Activated CD4-positive, alpha-beta T cell treated with anti-CD3 and anti-CD28 coated beads for 48 hours (primary cell): ENCODE data around the gene STARD9.
A peak's percentile ranks its signal among the peaks of the same experiment; 100 is the strongest.
"Not testable (repeated sequence)": the region's sequence is repeated elsewhere in the genome, so short reads cannot be mapped to it uniquely, and the experiment has no call there.

Source experiments
- DNase-seq: peaks from one replicate; pipeline ENCODE4 v3.0.0-alpha.2; 2020

Gene STARD9

DNA sequence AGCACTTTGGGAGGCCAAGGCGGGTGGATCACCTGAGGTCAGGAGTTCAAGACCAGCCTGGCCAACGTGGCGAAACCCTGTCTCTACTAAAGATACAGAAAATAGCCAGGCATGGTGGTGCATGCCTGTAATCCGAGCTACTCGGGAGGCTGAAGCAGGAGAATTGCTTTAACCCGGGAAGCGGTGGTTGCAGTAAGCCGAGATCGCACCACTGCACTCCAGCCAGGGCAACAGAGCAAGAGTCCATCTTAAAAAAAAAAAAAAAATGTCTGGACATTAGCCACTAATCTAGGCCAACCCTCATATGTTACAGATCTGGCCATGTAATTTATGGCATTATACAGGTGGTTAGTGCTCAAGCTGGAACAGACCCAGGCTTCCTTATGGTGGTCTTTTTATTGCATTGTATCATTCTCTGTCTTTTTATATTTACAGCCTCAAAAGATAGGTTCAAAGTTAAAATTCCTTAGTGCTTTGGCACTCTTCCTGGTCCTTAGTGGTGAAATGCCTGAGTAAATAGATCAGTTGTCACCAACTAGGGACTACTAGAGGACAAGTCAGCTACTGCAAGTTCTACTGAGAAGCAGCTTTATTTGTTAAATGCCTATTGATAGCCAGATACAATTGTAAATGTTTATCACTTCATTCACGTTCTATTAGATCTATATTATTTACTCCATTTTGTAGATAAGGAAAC, 16.0 kb downstream of the STARD9 start:
- DNase-seq = no peak

GRCh38 chr15:42592716-42593115, 17.3 kb downstream of the STARD9 start:
- DNase-seq = no peak

DNA sequence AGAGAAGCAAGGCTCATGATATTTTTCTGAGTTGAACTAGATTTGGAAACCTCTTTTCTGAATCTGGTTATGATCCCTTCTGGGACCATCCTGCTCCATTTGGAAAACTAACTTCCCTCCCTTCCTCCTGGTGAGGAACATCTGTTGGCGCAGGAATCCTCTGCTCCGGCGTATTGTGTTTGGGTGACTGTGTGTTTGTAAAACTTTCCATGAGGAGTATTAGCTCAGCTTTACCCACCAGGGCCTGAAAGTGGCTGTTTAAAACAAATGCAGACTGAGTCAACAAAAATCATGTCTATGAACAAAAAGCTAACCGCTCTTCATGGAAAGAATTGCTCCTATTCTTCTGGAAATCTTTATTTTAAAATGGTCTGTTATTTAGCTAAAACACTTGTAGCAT, 17.7 kb downstream of the STARD9 start:
- DNase-seq = no peak

GRCh38 chr15:42594095-42594494, 18.7 kb downstream of the STARD9 start:
- no peak for DNase-seq

DNA sequence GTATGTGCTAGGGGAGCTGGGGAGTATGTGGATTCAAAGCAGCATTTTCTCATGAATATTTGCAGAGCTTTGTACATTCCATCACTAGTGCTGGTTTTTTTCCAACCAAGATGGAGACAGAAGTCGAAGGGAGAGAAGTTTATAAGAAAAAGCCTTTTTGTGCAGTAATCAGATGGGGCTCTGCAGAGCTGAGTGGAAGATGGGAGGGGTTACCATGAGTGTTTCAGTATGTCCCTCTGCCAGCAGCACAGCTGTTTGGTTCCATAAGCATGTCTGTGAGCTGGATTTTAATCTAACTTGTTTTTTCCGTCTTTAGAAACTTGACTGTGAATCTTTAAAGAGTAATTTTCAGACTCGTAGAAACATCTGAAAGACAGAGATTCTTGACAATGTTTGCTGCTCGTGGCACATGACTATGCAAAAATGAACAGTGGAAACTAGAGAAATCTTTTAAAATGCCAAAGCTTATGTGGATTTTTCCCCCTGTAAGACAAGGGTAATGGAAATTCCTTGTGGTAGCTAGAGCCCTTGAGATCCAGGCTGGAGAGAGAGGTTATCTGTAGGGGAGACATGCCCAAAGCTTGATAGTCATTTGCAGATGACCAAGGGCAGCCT, 20.3 kb downstream of the STARD9 start:
- DNase-seq = no peak

GRCh38 chr15:42601316-42601715, 25.9 kb downstream of the STARD9 start:
- DNase-seq = not testable (repeated sequence)

DNA sequence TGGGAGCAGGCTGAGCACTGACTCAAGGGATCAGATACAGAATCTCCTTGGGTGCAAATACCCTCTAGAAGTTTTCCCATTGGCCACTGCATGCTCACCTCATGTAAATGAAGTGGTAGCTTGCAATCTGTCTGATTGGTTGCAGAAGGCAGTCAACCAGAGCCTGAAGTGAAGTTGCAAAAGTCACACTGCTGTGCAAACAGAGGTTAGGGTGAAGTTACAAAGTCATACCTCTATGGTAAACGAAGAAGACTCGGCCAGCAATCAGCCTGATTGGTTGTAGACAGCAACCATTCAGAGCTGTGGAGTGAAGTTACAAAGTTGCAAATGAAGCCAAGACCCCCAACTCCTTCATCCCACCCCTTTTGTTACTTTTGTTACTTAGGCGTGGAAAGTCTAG, 27.1 kb downstream of the STARD9 start:
- DNase-seq = no peak

DNA sequence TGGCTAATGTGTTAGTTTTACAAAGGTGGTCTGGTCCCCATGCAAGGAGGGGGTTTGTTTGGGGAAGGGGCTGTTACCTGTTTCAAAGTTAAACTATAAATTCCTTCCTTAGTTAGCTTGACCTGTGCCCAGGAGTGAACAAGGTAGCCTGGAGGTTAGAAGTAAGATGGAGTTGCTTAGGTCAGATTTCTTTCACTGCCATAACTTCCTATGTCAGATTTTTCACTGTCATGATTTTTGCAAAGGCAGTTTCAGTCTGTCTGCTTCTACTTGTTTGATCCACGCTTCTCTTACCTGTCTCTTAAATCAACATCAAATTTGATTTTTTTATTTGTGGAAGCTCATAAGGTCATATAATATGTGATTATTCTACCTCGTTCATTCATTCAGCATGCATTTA, 28.6 kb downstream of the STARD9 start:
- DNase-seq = no peak

- DNase-seq = no peak
Observed at GRCh38 chr15:42604894-42605744, 29.7 kb downstream of the STARD9 start.

DNA sequence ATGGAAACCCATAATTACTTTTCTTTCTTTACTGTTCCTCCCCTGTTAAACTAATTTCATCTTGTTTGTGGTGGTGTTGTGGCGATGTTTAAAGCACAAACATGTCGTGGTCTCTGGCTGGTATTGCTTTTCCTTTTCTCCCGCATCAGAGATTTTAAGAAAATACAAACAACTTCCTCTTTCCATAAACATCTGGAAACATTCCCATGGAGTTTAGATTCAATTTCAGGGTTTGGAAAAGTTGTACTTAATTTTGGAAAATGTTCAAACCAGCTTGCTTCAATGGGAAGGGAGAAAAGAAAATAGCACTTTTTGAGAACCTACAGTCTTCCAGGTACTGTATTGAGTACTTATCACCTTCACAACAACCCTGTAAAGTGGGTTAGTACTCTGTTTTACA, 30.4 kb downstream of the STARD9 start:
- DNase-seq = no peak

DNA sequence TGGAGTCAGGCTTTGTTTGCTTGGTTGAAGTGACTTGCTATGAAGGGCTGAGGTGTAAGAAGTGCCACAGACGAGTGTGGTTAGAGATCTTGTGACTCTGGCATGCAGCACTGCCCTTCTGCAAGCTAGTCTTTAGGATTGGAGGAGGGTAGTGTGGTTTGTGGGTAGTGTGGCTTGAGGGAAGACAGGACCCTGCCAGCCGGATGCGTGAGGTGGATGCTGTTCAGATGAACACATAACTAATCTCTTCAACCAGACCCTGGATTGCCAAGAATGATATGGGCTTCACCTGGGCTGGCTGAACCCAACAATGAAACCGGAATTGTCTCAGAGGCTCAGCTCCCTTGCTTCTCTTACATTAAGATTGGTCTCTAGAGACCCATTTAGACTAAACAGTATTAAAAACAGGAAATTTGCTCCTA, 32.7 kb downstream of the STARD9 start:
- peak; percentile 56 for DNase-seq

GRCh38 chr15:42608752-42609488, 33.5 kb downstream of the STARD9 start:
- DNase-seq = peak; percentile 8

DNA sequence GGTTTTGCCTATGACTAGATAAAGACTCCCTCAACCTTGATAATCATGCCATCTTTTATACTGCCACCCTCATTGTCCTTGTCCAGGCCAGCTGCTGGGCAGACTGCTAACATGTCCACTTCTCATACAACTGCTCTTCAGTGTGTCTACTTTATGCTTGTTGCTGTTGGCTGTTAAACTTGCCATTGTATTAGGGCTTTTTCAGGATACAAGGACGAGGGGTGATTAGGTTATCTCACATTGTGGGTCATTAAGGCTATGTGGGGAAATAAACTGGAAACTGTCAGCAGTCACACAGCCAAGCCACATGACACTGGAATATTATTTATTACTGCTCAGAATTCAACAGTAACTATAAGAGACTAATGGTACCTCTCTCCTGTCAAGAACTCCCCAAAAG, 36.1 kb downstream of the STARD9 start:
- no peak for DNase-seq

DNA sequence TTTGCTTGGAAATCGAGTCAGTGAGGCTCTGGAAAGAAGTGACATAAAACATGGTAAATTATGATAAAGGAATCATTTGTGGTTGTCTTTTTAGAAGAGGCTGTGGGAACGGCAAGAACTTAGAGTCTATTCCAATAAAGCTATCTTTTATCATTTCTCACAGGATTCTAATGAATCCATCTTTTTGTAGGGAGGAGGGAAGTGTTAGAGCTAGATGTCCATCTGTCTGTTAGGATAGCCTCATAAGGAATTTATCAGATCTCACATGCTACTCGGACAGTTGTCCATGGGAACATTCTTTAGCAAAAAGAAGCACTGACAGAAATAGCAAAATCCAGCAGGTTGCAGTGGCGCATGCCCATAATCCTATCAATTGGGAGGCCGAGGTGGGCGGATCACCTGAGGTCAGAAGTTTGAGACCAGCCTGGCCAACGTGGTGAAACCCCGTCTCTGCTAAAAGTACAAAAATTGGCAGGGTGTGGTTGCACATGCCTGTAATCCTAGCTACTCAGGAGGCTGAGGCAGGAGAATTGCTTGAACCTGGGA, 37.0 kb downstream of the STARD9 start:
- DNase-seq = no peak

GRCh38 chr15:42616107-42616506, 40.7 kb downstream of the STARD9 start:
- no peak for DNase-seq

DNA sequence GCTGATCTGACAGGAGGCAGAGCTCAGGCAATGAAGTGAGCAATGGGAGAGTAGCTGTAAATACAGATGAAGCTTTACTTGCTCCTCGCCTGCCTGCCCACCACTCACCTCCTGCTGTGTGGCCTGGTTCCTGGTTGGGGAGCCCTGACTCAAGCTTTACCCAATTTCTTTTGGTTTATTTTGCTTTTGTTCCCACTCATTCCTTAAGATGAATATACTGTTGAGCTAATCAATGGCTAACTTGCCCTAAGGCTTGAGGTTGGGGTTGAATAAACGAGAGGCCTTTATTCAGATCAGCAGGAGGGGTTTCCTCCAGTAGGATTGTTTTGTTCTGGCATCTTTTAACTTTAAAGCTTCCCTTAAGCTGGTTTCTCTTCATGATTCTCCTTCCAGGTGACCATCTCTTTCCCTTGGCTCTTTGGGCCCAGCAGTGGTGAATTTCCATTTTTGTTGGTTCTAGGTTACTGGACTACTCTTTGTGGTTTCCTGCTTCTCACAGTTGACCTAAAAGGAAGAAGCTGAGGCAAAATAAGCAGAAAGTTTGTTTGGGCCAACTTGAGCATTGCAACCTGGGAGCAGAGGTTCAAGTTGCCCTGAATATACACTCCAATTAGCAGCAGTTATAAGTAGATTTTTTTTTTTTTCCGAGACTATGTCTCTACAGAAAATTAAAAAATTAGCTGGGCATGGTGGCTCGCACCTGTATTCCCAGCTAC, 44.4 kb downstream of the STARD9 start:
- DNase-seq = no peak

DNA sequence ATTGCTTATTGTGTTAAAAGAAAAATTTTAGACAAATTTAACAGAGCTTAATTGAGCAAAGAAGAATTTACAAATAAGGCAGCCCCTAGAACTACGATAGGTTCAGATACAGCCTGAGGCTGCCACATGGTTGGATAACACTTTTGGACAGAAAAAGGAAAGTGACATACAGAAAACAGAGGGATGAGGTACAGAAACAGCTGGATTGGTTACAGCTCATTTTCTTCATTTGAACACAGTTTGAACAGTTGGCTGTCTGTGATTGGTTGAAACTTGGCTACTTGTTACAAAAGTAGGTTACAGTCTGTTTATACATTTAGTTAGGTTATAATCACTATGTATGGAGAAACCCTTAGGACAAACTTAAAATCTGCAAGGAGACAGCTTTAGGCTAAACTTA, 46.0 kb downstream of the STARD9 start:
- no peak for DNase-seq

DNA sequence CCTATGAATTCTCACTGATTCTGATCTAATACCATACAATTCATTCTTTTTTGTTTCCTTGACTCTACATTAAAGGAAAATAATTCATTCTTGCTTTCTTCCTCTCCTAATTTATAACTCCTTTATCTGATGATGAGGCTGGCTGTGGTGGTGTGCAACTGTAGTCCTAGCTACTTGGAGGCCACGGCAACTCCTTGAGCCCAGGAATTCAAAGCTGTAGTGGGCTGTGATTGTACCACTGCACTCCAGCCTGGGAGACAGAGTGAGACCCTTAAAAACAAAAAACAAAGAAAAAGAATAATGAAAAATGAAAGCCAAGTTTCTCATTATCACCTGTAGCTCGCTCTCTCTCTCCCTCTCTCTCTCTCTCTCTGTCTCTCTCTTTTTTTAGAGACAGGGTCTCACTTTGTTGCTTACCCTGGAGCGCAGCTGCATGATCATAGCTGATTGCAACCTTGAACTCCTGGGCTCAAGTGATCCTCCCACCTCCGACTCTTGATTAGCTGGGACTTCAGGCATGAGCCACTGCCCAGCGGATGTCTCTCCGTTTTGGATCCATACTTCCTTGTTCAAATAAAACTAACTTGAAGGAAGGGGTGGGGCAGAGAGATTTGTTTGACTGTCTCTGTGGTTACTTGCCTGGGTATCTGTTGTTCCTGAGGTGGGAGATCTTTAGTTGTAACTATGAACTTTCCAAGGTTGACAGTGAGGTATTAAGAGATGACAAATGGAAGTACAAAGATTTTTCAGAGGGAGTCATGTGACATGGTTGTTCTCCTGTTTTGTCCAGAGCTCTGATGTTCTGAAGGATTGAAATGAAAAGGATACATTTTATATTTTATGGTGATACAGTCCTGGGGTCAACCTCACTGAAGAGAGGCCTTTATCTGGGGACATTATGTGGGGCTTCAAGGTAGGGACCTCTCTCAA, 46.9 kb downstream of the STARD9 start:
- no peak for DNase-seq

- no peak for DNase-seq
Observed at GRCh38 chr15:42623951-42624350, 48.5 kb downstream of the STARD9 start.

DNA sequence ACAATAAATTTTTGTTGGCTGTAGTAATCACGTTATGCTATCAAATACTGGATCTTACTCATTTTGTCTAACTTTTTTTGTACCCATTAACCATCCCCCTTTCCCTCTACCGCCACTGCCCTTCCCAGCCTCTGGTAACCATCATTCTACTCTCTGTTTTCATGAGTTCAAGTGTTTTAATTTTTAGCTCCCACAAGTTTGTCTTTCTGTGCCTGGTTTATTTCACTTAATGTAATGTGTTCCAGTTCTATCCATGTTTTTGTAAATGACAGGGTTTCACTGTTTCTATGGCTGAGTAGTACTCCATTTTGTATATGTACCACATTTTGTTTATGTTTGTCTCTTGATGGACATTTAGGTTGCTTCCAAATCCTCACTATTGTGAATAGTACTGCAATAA, 52.1 kb downstream of the STARD9 start:
- DNase-seq = no peak

GRCh38 chr15:42628761-42629160, 53.4 kb downstream of the STARD9 start:
- no peak for DNase-seq
